Spleen (tissue), 11 donors: Measurements from ENCODE around the gene CTXN1. TPM values are rescaled to one million over a fixed set of nuclear protein-coding genes. Genes with fewer than 3 reads are reported as not detected.

ENCODE experiments used
- DNase-seq: peaks from one replicate; pipeline ENCODE4 v3.0.0-alpha.2; 2020
- H3K27ac ChIP-seq, 8 donors: fragments of 200-600 bp; sonication (generic) in 7 of 8; 1 replicate in 4 of 8; 2 replicates in 4 of 8; pipeline versions ENCODE4 v1.5.0 to v1.8.0; 2016 to 2021; ENCODE audit warnings: inconsistent platforms in 4 of 8, mild to moderate bottlenecking in 4 of 8, moderate library complexity in 1 of 8
- H3K27me3 ChIP-seq, 7 donors: fragments of 200-600 bp; sonication (generic) in 6 of 7; replicated peaks in 1 of 7; 1 replicate in 4 of 7; 2 replicates in 3 of 7; pipeline versions ENCODE4 v1.5.0 to v1.8.0; 2016 to 2021; ENCODE audit warnings: inconsistent platforms in 3 of 7, mild to moderate bottlenecking in 1 of 7
- H3K36me3 ChIP-seq, 6 donors: fragments of 200-600 bp; sonication (generic) in 5 of 6; 1 replicate in 4 of 6; 2 replicates in 2 of 6; pipeline versions ENCODE4 v1.5.0 to v1.8.0; 2016 to 2021; ENCODE audit warnings: inconsistent platforms in 2 of 6
- H3K4me1 ChIP-seq, 6 donors: fragments of 200-600 bp; sonication (generic) in 5 of 6; 1 replicate in 3 of 6; 2 replicates in 3 of 6; pipeline versions ENCODE4 v1.5.0 to v1.8.0; 2016 to 2021; ENCODE audit warnings: inconsistent platforms in 3 of 6
- H3K4me3 ChIP-seq, 8 donors: fragments of 200-600 bp; sonication (generic) in 7 of 8; 1 replicate in 4 of 8; 2 replicates in 4 of 8; pipeline versions ENCODE4 v1.5.0 to v1.8.0; 2016 to 2021; ENCODE audit warnings: inconsistent platforms in 4 of 8, mild to moderate bottlenecking in 4 of 8, moderate library complexity in 2 of 8
- H3K9me3 ChIP-seq, 8 donors: fragments of 200-600 bp; sonication (generic) in 7 of 8; 1 replicate in 4 of 8; 2 replicates in 4 of 8; pipeline versions ENCODE4 v1.5.0 to v1.8.0; 2016 to 2021; ENCODE audit warnings: inconsistent platforms in 4 of 8
- POLR2A ChIP-seq, 3 donors: fragments of 450-650 bp; IDR thresholded peaks; one replicate each; pipeline ENCODE4 v1.5.1; 2017; ENCODE audit warnings: antibody characterized with exemption in 3 of 3, mild to moderate bottlenecking in 1 of 3
- POLR2AphosphoS5 ChIP-seq, 3 donors: sonication (generic); formaldehyde crosslinking; IDR thresholded peaks; one replicate each; pipeline ENCODE4 v1.5.1; 2017; ENCODE audit warnings: antibody characterized with exemption in 3 of 3
- WGBS, 5 donors: extraction: QIAGEN DNeasy Blood & Tissue Kit in 3 of 5; methylation state at CpG; one replicate each; pipeline versions ENCODE4 v1.1.5 to v1.1.7; 2013 to 2018; 5-methylcytosine and 5-hydroxymethylcytosine counted together
- intact Hi-C: fragments of 100-400 bp; cut with DNase I; formaldehyde crosslinking; loops from one replicate; pipeline ENCODE4 v1.15.0; 2023; ENCODE audit warnings: low total_unique reads
- polyA plus RNA-seq, 3 donors: library from polyadenylated mRNA; stranded (reverse); fragments of 200-250 nt; gene quantifications; one replicate each; pipeline ENCODE4 v1.2.1, GENCODE V29; 2013
- total RNA-seq, 7 donors: library from RNA; depleted of rRNA in 3 of 7; stranded (reverse); fragments of >200 nt in 3 of 7; fragmentation: NEBNext Ultra II Directional in 4 of 7; extraction: Animal tissue kit (Norgen Biotek cat#: 25700) in 4 of 7; gene quantifications; one replicate each; pipeline versions ENCODE4 v1.1.0 to v1.2.1, GENCODE V29; 2016 to 2021
- TF ChIP-seq, protein P1 (sequence below), 11 experiments: fragments of 200-600 bp in 7 of 11; fragments of 450-650 bp in 4 of 11; sonication (generic) in 4 of 11; IDR thresholded peaks in 8 of 11; conservative IDR thresholded peaks in 3 of 11; 1 replicate in 7 of 11; 2 replicates in 4 of 11; pipeline versions ENCODE4 v1.4.0 to v1.8.0; 2016 to 2021; ENCODE audit warnings: antibody characterized with exemption in 11 of 11, inconsistent platforms in 4 of 11, mild to moderate bottlenecking in 1 of 11
- donor health status: healthy with polysubstance abuse.
- donor health status: DM: no; HTN: no; CAD: no; lungs with moderate emphysema.
- donor health status: DM: no; HTN: no; CAD: no.
- donor health status: Bipolar disorder and iron deficiency.
- donor health status: healthy.
- donor health status: DM: no; HTN: no; CAD: no.
- donor health status: DM: yes; HTN: yes; CAD: no.

CTXN1 gene
- total and polyA plus RNA-seq, 10 donors = 0.11 to 4.4 (median 2.0) TPM

DNA sequence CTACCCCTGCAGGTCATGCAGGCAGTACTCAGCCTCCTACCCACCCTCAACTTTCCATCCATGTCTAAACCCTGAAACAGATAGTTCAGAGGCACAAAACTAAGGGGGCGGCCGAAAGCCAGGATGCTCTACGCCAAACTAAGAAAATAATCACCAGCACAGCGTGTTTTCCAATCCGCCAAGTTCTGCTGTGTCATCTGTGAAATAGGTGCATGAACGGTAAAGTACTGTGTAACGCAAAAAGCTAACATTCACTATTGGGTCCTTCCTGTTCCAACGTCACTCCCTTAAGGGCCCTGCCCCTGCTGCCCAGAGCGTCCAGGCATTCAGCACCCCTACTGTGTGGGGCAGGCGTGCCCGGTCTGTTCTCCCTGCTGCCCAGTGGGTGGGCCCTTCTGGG, 29.8 kb upstream of the CTXN1 start:
- DNase-seq = no peak
- peak in 1 of 3 donors; percentile 46 for TF ChIP-seq POLR2AphosphoS5 (IDR thresholded peaks at IDR 0.05)
- TF ChIP-seq, protein P1, sequence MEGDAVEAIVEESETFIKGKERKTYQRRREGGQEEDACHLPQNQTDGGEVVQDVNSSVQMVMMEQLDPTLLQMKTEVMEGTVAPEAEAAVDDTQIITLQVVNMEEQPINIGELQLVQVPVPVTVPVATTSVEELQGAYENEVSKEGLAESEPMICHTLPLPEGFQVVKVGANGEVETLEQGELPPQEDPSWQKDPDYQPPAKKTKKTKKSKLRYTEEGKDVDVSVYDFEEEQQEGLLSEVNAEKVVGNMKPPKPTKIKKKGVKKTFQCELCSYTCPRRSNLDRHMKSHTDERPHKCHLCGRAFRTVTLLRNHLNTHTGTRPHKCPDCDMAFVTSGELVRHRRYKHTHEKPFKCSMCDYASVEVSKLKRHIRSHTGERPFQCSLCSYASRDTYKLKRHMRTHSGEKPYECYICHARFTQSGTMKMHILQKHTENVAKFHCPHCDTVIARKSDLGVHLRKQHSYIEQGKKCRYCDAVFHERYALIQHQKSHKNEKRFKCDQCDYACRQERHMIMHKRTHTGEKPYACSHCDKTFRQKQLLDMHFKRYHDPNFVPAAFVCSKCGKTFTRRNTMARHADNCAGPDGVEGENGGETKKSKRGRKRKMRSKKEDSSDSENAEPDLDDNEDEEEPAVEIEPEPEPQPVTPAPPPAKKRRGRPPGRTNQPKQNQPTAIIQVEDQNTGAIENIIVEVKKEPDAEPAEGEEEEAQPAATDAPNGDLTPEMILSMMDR (IDR thresholded peaks at IDR 0.05 in 8 of 11, conservative IDR thresholded peaks at IDR 0.05 in 3 of 11) = no peak
- no peak for TF ChIP-seq POLR2A (IDR thresholded peaks at IDR 0.05)
- H3K4me1 ChIP-seq = peaks cover 0 to 16% (median 7%) of the 10 kb centered on the region in 6 donors
- H3K4me3 ChIP-seq = no peak overlapping the region
- WGBS, 5 donors = 82 to 93% (median 85%) methylated on average over 11 of the region's 11 CpGs
- no peaks in the 10 kb centered on the region for H3K9me3 ChIP-seq
- peaks cover 0 to 33% (median 8%) of the 10 kb centered on the region in 6 donors for H3K36me3 ChIP-seq
- no peaks in the 10 kb centered on the region for H3K27me3 ChIP-seq
- H3K27ac ChIP-seq = no peak overlapping the region
- intact Hi-C loops = no loop called here

DNA sequence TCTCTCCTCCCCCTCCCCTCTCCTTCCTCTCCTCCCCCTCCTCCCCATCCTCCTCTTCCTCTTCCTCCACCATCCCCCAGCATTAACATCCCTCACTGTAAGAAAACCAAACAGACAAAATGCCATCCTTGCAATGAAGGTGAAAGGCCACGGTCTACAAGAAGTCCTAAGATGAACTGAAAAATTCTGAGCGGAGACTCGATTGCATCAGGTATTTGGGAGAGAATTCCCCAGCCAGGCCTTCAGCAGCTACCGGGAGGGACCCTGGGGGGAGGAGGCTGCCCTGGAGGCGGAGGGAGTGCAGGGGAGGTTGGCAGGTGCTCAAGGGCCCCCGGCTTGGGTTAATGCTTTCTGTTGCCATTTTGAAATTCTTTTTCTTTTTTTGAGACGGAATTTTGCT, 27.6 kb upstream of the CTXN1 start:
- no peaks in the 10 kb centered on the region for H3K27me3 ChIP-seq
- no peak for TF ChIP-seq POLR2AphosphoS5 (IDR thresholded peaks at IDR 0.05)
- TF ChIP-seq POLR2A (IDR thresholded peaks at IDR 0.05) = no peak
- TF ChIP-seq, protein P1 (IDR thresholded peaks at IDR 0.05 in 8 of 11, conservative IDR thresholded peaks at IDR 0.05 in 3 of 11) = no peak
- DNase-seq = no peak
- intact Hi-C loops = no loop called here
- H3K9me3 ChIP-seq = no peaks in the 10 kb centered on the region
- no peak overlapping the region for H3K27ac ChIP-seq
- H3K4me1 ChIP-seq = peaks cover 0 to 16% (median 7%) of the 10 kb centered on the region in 6 donors
- H3K4me3 ChIP-seq = no peak overlapping the region
- peaks cover 0 to 18% (median 3%) of the 10 kb centered on the region in 6 donors for H3K36me3 ChIP-seq
- 63 to 80% (median 75%) methylated on average over 7 of the region's 7 CpGs for WGBS, 5 donors

DNA sequence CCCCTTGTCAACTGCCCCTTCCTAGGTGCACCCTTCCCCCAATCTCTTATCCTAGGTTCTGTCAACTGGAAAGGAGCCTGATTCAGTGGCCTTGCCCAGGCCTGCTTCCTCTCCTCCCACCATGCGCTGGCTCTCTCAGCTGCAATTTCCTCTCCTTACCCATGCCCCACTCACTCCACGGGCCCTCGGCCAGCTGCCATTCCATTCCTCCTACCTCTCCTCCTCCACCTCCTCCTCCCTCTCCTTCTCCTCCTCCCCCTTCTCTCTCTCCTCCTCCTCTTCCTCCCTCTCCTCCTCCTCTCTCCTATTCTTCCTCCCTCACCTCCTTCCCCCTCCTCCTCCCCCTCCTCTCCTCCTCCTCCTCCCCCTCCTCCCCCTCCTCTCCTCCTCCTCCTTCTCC, 27.1 kb upstream of the CTXN1 start:
- Histone ChIP-seq H3K36me3 (peaks cover 0 to 12% (median 1%) of the 10 kb centered on the region in 6 donors), H3K4me1 (peaks cover 0 to 16% (median 7%) of the 10 kb centered on the region in 6 donors), H3K4me3 (no peak overlapping the region), H3K9me3 (no peaks in the 10 kb centered on the region), H3K27me3 (no peaks in the 10 kb centered on the region), H3K27ac (peak overlapping the region in 2 of 8 donors; percentile 28 to 41)
- TF ChIP-seq POLR2AphosphoS5 (IDR thresholded peaks at IDR 0.05) = no peak
- TF ChIP-seq POLR2A (IDR thresholded peaks at IDR 0.05) = no peak
- TF ChIP-seq, protein P1 (IDR thresholded peaks at IDR 0.05 in 8 of 11, conservative IDR thresholded peaks at IDR 0.05 in 3 of 11) = no peak
- no peak for DNase-seq
- intact Hi-C loops = no loop called here
- WGBS, 5 donors = 3 to 18% (median 11%) methylated on average over 3 of the region's 3 CpGs

DNA sequence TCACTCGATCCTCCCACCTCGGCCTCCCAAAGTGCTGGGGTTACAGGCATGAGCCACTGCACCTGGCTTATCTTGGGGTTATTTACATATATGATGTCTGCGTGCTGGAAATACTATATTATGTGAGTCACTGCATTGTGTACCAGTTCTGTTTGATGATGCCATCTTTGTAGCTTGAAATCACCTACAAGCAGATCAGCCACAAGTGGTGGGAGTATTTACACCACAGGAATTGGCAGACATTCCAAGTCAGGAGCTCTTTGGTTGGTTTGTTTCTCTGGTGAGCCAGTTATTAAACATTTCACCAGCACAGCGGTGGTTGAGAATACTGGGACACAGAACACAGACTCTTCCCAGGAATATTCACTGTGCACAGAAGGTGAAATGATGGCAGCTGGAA, 22.0 kb upstream of the CTXN1 start:
- TF ChIP-seq POLR2AphosphoS5 (IDR thresholded peaks at IDR 0.05) (no peak), POLR2A (IDR thresholded peaks at IDR 0.05) (no peak)
- TF ChIP-seq, protein P1 (IDR thresholded peaks at IDR 0.05 in 8 of 11, conservative IDR thresholded peaks at IDR 0.05 in 3 of 11) = no peak

More for the DNA sequence above, 22.0 kb upstream of the CTXN1 start:
- no peaks in the 10 kb centered on the region for H3K9me3 ChIP-seq
- WGBS, 5 donors = 88 to 98% (median 91%) methylated on average over 4 of the region's 4 CpGs
- intact Hi-C loops = loop anchor here (5.0 to 10.0 kb wide), 2 partner anchors 57 to 304 kb away; partner anchors contain the start of gene ELAVL1
- H3K27ac ChIP-seq = no peak overlapping the region
- H3K4me1 ChIP-seq = peaks cover under 1 to 30% (median 20%) of the 10 kb centered on the region in 6 donors
- H3K27me3 ChIP-seq = no peaks in the 10 kb centered on the region
- no peak overlapping the region for H3K4me3 ChIP-seq
- H3K36me3 ChIP-seq = no peaks in the 10 kb centered on the region
- DNase-seq = no peak
